ENCODE measurements around the gene ZNF628. TPM values are rescaled to one million over a fixed set of nuclear protein-coding genes. Genes with fewer than 3 reads are reported as not detected.

Gene ZNF628
- polyA plus RNA-seq, 3 donors from 2014 or later = 0.14 to 0.72 (median 0.21) TPM

GRCh38 chr19:55478364-55478763 lies 1.9 kb downstream of the ZNF628 start:
- Mint-ChIP-seq H3K27ac (peak overlapping the region in 4 of 6 donors; percentile 55 to 73 (median 68)), H3K36me3 (peaks cover 0 to 4% (median 0%) of the 10 kb centered on the region in 3 donors), H3K4me3 (peak overlapping the region; percentile 3 to 88 (median 55)), H3K9me3 (no peaks in the 10 kb centered on the region), H3K4me1 (peaks cover 36 to 38% of the 10 kb centered on the region in 2 donors), H3K27me3 (ENCODE audit: low read depth in 3 of 3) (peaks cover 2 to 14% (median 8%) of the 10 kb centered on the region in 3 donors)
- DNase-seq = no peak

DNA sequence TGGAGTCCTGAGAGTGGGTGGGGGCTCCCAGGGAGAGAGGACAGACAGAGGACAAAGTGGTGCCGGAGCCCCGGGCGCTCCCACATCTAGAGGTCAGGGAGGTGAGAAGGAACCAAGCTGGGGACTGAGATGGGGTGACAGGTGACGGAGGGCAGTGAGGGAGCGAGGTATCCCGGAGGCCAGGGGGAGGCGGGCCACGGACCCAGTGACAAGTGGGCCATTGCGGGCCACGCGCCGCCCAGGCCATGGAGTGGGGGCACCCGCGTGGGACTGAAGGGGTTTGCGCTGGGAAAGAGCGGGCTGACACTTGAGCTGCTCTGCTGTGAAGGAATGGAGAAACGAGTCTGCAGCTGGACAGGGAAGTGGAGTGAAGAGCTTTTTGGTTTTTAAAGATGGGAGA lies 2.6 kb downstream of the ZNF628 start:
- H3K36me3 Mint-ChIP-seq = peaks cover 0 to 4% (median 0%) of the 10 kb centered on the region in 3 donors
- peaks cover 36 to 38% of the 10 kb centered on the region in 2 donors for H3K4me1 Mint-ChIP-seq
- peaks cover 2 to 14% (median 8%) of the 10 kb centered on the region in 3 donors for H3K27me3 Mint-ChIP-seq (ENCODE audit: low read depth in 3 of 3)
- peak overlapping the region in 3 of 6 donors; percentile 33 to 80 (median 78) for H3K27ac Mint-ChIP-seq
- H3K9me3 Mint-ChIP-seq = no peaks in the 10 kb centered on the region
- peak overlapping the region; percentile 16 to 88 (median 30) for H3K4me3 Mint-ChIP-seq
- DNase-seq = no peak

GRCh38 chr19:55479451-55480230 lies 3.2 kb downstream of the ZNF628 start:
- peaks cover 38% of the 10 kb centered on the region in 2 donors for H3K4me1 Mint-ChIP-seq
- H3K27me3 Mint-ChIP-seq (ENCODE audit: low read depth in 3 of 3) = peaks cover 2 to 14% (median 8%) of the 10 kb centered on the region in 3 donors
- H3K4me3 Mint-ChIP-seq = peak overlapping the region; percentile 27 to 88 (median 30)
- no peak for DNase-seq
- peak overlapping the region in 4 of 6 donors; percentile 15 to 78 (median 54) for H3K27ac Mint-ChIP-seq
- no peaks in the 10 kb centered on the region for H3K9me3 Mint-ChIP-seq
- H3K36me3 Mint-ChIP-seq = peaks cover 0 to 4% (median 0%) of the 10 kb centered on the region in 3 donors

DNA sequence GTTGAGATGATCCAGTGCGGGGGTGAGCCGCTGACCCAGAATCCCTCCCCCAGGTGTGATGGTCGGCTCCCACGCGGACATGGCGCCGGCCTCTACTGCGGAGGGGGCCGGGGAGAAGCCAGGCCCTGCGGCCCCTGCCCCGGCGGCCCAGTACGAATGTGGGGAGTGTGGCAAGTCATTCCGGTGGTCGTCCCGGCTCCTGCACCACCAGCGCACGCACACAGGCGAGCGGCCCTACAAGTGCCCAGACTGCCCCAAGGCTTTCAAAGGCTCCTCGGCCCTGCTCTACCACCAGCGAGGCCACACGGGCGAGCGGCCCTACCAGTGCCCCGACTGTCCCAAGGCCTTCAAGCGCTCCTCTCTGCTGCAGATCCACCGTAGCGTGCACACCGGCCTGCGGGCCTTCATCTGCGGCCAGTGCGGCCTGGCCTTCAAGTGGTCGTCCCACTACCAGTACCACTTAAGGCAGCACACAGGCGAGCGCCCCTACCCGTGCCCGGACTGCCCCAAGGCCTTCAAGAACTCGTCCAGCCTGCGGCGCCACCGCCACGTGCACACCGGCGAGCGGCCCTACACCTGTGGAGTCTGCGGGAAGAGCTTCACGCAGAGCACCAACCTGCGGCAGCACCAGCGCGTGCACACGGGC lies 4.9 kb downstream of the ZNF628 start:
- DNase-seq = no peak
- Mint-ChIP-seq H3K4me1 (peaks cover 33 to 37% of the 10 kb centered on the region in 2 donors), H3K36me3 (peaks cover 0 to 4% (median 0%) of the 10 kb centered on the region in 3 donors), H3K27ac (no peak overlapping the region), H3K9me3 (no peaks in the 10 kb centered on the region), H3K27me3 (ENCODE audit: low read depth in 3 of 3) (peaks cover 0 to 18% (median 11%) of the 10 kb centered on the region in 3 donors), H3K4me3 (no peak overlapping the region)

GRCh38 chr19:55481794-55482155 lies 5.4 kb downstream of the ZNF628 start:
- Mint-ChIP-seq H3K4me3 (no peak overlapping the region), H3K9me3 (no peaks in the 10 kb centered on the region), H3K36me3 (peaks cover 0 to 4% (median 0%) of the 10 kb centered on the region in 3 donors), H3K27me3 (ENCODE audit: low read depth in 3 of 3) (peaks cover 0 to 16% (median 11%) of the 10 kb centered on the region in 3 donors), H3K4me1 (peaks cover 33 to 37% of the 10 kb centered on the region in 2 donors), H3K27ac (no peak overlapping the region)
- DNase-seq = no peak

DNA sequence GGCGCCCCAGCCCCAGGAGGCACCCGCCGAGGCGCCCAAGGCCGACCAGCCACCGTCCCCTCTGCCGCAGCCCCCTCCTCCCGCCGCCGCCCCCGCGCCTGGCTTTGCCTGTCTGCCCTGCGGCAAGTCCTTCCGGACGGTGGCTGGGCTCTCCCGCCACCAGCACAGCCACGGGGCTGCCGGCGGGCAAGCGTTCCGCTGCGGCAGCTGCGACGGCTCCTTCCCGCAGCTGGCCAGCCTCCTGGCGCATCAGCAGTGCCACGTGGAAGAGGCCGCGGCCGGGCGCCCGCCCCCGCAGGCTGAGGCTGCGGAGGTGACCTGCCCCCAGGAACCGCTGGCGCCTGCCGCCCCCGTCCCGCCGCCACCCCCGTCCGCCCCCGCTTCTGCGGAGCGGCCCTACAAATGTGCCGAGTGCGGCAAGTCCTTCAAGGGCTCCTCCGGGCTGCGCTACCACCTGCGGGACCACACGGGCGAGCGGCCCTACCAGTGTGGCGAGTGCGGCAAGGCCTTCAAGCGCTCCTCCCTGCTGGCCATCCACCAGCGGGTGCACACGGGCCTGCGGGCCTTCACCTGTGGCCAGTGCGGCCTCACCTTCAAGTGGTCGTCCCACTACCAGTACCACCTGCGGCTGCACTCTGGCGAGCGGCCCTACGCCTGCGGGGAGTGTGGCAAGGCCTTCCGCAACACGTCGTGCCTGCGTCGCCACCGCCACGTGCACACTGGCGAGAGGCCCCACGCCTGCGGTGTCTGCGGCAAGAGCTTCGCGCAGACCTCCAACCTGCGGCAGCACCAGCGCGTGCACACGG lies 5.9 kb downstream of the ZNF628 start:
- H3K36me3 Mint-ChIP-seq = peaks cover 0 to 4% (median 0%) of the 10 kb centered on the region in 3 donors

DNA sequence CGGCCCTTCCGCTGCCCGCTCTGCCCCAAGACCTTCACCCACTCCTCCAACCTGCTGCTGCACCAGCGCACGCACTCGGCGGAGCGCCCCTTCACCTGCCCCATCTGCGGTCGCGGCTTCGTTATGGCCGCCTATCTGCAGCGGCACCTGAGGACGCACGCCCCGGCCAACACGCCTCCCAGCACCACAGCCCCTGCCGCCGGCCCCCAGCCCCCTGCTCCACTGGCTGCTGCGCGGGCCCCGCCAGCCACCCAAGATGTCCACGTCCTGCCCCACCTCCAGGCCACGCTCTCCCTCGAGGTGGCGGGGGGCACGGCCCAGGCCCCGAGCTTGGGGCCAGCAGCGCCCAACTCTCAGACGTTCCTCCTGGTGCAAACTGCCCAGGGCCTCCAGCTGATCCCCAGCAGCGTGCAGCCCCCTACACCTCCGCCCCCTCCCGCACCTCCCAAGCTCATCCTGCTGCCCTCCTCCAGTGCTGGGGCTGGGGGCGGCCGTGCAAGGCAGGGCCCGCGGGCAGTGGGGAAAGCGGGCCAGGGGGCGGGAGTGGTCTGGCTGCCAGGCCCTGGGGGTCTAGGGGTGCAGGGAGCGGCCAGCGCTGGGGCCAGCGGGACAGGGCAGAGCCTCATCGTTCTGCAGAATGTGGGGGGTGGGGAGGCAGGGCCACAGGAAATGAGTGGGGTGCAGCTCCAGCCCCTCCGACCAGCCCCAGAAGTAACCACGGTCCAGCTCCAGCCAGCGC lies 6.7 kb downstream of the ZNF628 start:
- DNase-seq = no peak
- H3K4me3 Mint-ChIP-seq = peak overlapping the region in 1 of 5 donors; percentile 40

More for the DNA sequence above, 5.9 kb downstream of the ZNF628 start:
- Mint-ChIP-seq H3K9me3 (no peaks in the 10 kb centered on the region), H3K27ac (no peak overlapping the region), H3K4me1 (peaks cover 27 to 31% of the 10 kb centered on the region in 2 donors), H3K27me3 (ENCODE audit: low read depth in 3 of 3) (peaks cover 0 to 13% (median 6%) of the 10 kb centered on the region in 3 donors), H3K4me3 (no peak overlapping the region)
- no peak for DNase-seq

GRCh38 chr19:55483706-55484592 lies 7.5 kb downstream of the ZNF628 start:
- no peaks in the 10 kb centered on the region for H3K36me3 Mint-ChIP-seq
- no peak for DNase-seq
- no peaks in the 10 kb centered on the region for H3K9me3 Mint-ChIP-seq
- H3K4me1 Mint-ChIP-seq = peaks cover 11 to 18% of the 10 kb centered on the region in 2 donors
- peaks cover 2 to 13% (median 6%) of the 10 kb centered on the region in 3 donors for H3K27me3 Mint-ChIP-seq (ENCODE audit: low read depth in 3 of 3)
- peak overlapping the region in 2 of 6 donors; percentile 40 to 74 for H3K27ac Mint-ChIP-seq
- H3K4me3 Mint-ChIP-seq = peak overlapping the region; percentile 46 to 76 (median 62)

More for the DNA sequence above, 6.7 kb downstream of the ZNF628 start:
- H3K27ac Mint-ChIP-seq = no peak overlapping the region
- peaks cover 19 to 25% of the 10 kb centered on the region in 2 donors for H3K4me1 Mint-ChIP-seq
- H3K27me3 Mint-ChIP-seq (ENCODE audit: low read depth in 3 of 3) = peaks cover 2 to 13% (median 6%) of the 10 kb centered on the region in 3 donors
- peaks cover 0 to 4% (median 0%) of the 10 kb centered on the region in 3 donors for H3K36me3 Mint-ChIP-seq
- H3K9me3 Mint-ChIP-seq = no peaks in the 10 kb centered on the region

GRCh38 chr19:55484593-55485438 lies 8.4 kb downstream of the ZNF628 start, which contains the start of gene NAT14:
TSS of gene NAT14 (plus strand) at chr19:55485188. CDS start at chr19:55485709, 521 bp downstream.
- H3K9me3 Mint-ChIP-seq = no peaks in the 10 kb centered on the region

DNA sequence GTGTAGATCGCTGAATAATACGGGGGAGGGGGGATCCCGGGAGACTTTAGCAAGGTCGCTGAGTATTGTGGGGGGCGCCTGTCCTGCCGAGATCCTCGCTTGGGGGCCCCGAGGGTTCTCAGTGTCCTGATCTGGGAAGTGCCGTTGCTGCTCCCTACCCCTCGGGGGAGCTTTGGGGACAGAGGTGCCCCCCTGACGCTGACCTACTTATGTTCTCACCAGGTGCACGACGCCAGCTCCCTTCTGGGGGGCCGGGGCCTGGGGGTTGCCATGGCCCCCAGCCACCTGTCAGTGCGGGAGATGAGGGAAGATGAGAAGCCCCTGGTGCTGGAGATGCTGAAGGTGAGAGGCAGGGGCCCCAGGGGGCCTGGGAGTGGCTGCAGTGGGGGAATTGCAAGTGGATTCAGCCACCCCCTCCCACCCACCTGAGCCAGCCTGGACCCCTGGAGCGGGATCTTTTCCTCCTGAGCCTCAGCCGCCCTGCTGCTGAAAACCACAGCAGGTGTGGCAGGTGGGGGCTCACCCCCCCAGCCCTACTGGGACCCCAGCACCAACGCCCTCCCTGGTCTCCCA lies 9.1 kb downstream of the ZNF628 start:
- Mint-ChIP-seq H3K27ac (peak overlapping the region; percentile 60 to 93 (median 79)), H3K27me3 (ENCODE audit: low read depth in 3 of 3) (peaks cover 2 to 11% (median 4%) of the 10 kb centered on the region in 3 donors), H3K9me3 (no peaks in the 10 kb centered on the region), H3K4me3 (peak overlapping the region; percentile 59 to 84 (median 77)), H3K36me3 (no peaks in the 10 kb centered on the region), H3K4me1 (peaks cover 0 to 8% of the 10 kb centered on the region in 2 donors)
- DNase-seq = no peak

More at GRCh38 chr19:55484593-55485438, 8.4 kb downstream of the ZNF628 start, which contains the start of gene NAT14:
- peak within 1 kb of the TSS; percentile 59 to 84 (median 77) for H3K4me3 Mint-ChIP-seq
- DNase-seq = peak; percentile 65 to 76 (median 70)
- H3K4me1 Mint-ChIP-seq = peaks cover 3 to 10% of the 10 kb centered on the region in 2 donors
- H3K27ac Mint-ChIP-seq = peak within 1 kb of the TSS; percentile 60 to 93 (median 79)
- H3K36me3 Mint-ChIP-seq = no peaks in the 10 kb centered on the region
- H3K27me3 Mint-ChIP-seq (ENCODE audit: low read depth in 3 of 3) = peaks cover 2 to 12% (median 6%) of the 10 kb centered on the region in 3 donors

Data from immature natural killer cell (primary cell).